ENCODE data around the gene SOX5. TPM values are rescaled to one million over a fixed set of nuclear protein-coding genes. Genes with fewer than 3 reads are reported as not detected.
"Not testable (repeated sequence)": the region's sequence is repeated elsewhere in the genome, so short reads cannot be mapped to it uniquely, and the experiment has no call there.

SOX5 gene
- polyA plus RNA-seq, 2 donors, result 0.24 to 0.33 TPM

DNA sequence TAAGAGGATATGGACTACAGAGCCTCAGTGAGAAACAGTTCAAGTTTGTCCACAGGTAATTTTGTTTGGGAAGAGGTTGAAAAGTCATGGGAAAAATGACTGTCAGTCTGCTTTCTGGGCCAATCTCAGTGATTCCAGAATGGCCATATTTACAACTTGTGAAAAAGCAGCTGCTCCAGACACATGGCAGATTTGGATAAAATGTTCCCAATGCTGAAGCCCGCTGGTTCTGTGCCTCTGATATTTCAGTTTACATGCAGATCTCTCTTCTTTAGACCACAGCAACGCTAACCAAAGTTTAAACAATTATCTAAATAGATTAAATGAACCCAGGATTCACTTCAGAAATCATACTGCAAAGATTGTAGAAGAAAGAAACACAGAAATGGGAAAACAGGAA, 222.8 kb downstream of the SOX5 start:
- H3K27me3 ChIP-seq (ENCODE audit: control insufficient read depth in 1 of 2, insufficient read depth in 2 of 2, low read length in 2 of 2), result no peaks in the 10 kb centered on the region
- no peaks in the 10 kb centered on the region for H3K9me3 ChIP-seq (ENCODE audit: control insufficient read depth in 2 of 2, insufficient read depth in 1 of 2, low read depth in 1 of 2, low read length in 1 of 2)
- 58 to 60% methylated on average over 2 of the region's 2 CpGs for WGBS, 2 donors
- no peaks in the 10 kb centered on the region for H3K36me3 ChIP-seq (ENCODE audit: control insufficient read depth in 2 of 2, insufficient read depth in 2 of 2, low read length in 1 of 2)
- H3K4me3 ChIP-seq (ENCODE audit: low read depth in 1 of 2, low read length in 2 of 2), result no peak overlapping the region
- H3K4me1 ChIP-seq (ENCODE audit: control insufficient read depth in 2 of 2, insufficient read depth in 2 of 2, low read length in 1 of 2), result no peaks in the 10 kb centered on the region
- no peak overlapping the region for H3K27ac ChIP-seq (ENCODE audit: low read depth in 2 of 2, low read length in 1 of 2)

DNA sequence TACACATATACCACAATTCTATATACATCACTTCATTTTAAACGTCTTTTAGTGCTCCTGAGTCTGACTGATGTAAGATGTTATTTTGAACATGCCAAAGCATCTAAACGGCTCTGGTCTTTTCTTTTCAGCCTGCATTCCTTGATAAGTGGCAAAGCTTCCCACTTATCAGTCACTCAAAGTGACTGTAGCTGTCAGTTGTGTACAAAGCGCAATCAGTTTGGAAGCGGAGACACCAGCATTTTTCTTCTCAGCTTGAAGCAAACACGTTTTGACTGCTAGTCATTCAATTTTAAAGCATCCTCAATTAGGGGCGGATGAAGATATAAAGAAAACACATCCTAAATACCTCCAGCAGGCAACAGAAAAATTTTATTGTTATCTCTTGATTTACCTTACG, 226.8 kb downstream of the SOX5 start:
- Histone ChIP-seq H3K27ac (ENCODE audit: low read depth in 2 of 2, low read length in 1 of 2) (no peak overlapping the region), H3K36me3 (ENCODE audit: control insufficient read depth in 2 of 2, insufficient read depth in 2 of 2, low read length in 1 of 2) (no peaks in the 10 kb centered on the region), H3K9me3 (ENCODE audit: control insufficient read depth in 2 of 2, insufficient read depth in 1 of 2, low read depth in 1 of 2, low read length in 1 of 2) (no peaks in the 10 kb centered on the region), H3K27me3 (ENCODE audit: control insufficient read depth in 1 of 2, insufficient read depth in 2 of 2, low read length in 2 of 2) (no peaks in the 10 kb centered on the region), H3K4me3 (ENCODE audit: low read depth in 1 of 2, low read length in 2 of 2) (no peak overlapping the region), H3K4me1 (ENCODE audit: control insufficient read depth in 2 of 2, insufficient read depth in 2 of 2, low read length in 1 of 2) (no peaks in the 10 kb centered on the region)
- WGBS, 2 donors, result 58 to 71% methylated on average over 7 of the region's 7 CpGs

DNA sequence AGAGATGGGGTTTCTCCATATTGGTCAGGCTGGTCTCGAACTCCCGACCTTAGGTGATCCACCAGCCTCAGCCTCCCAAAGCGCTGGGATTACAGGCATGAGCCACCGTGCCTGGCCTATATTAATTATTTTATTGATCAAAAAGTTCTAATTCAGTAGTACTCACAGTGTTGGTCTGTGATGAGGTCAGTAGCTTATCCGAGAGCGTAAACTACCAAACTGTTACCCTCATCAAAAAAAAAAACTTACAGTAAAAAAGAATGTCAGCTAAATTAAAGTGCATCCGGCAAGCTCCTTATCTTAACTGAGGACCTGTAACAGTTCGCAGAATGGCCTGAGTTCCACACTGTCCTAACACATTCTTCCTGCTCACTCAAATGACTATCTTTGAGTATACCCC, 228.2 kb downstream of the SOX5 start:
- Histone ChIP-seq H3K4me1 (ENCODE audit: control insufficient read depth in 2 of 2, insufficient read depth in 2 of 2, low read length in 1 of 2) (no peaks in the 10 kb centered on the region), H3K4me3 (ENCODE audit: low read depth in 1 of 2, low read length in 2 of 2) (no peak overlapping the region), H3K27ac (ENCODE audit: low read depth in 2 of 2, low read length in 1 of 2) (no peak overlapping the region), H3K36me3 (ENCODE audit: control insufficient read depth in 2 of 2, insufficient read depth in 2 of 2, low read length in 1 of 2) (no peaks in the 10 kb centered on the region), H3K9me3 (ENCODE audit: control insufficient read depth in 2 of 2, insufficient read depth in 1 of 2, low read depth in 1 of 2, low read length in 1 of 2) (no peaks in the 10 kb centered on the region), H3K27me3 (ENCODE audit: control insufficient read depth in 1 of 2, insufficient read depth in 2 of 2, low read length in 2 of 2) (no peaks in the 10 kb centered on the region)
- WGBS, 2 donors, result 94 to 97% methylated on average over 6 to 7 of the region's 8 CpGs

DNA sequence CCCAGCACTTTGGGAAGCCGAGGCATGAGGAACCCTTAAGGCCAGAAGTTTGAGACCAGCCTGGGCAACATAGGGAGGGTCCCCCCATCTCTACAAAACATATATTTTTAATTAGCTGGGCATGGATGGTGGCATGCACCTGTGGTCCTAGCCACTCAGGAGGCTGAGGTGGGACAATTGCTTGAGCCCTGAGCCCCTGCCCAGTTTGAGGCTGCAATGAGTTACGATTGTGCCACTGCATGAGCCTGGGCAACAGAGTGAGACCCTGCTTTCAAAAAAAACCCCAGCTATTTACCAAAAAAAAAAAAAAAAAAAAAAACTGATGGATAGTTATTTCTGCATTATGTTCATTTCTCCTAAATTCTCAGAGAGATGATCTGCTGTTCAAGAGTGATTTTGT, 230.0 kb downstream of the SOX5 start:
- Histone ChIP-seq H3K4me1 (ENCODE audit: control insufficient read depth in 2 of 2, insufficient read depth in 2 of 2, low read length in 1 of 2) (no peaks in the 10 kb centered on the region), H3K27ac (ENCODE audit: low read depth in 2 of 2, low read length in 1 of 2) (no peak overlapping the region), H3K36me3 (ENCODE audit: control insufficient read depth in 2 of 2, insufficient read depth in 2 of 2, low read length in 1 of 2) (no peaks in the 10 kb centered on the region), H3K9me3 (ENCODE audit: control insufficient read depth in 2 of 2, insufficient read depth in 1 of 2, low read depth in 1 of 2, low read length in 1 of 2) (no peaks in the 10 kb centered on the region), H3K27me3 (ENCODE audit: control insufficient read depth in 1 of 2, insufficient read depth in 2 of 2, low read length in 2 of 2) (no peaks in the 10 kb centered on the region), H3K4me3 (ENCODE audit: low read depth in 1 of 2, low read length in 2 of 2) (no peak overlapping the region)
- 86 to 87% methylated on average over 2 of the region's 2 CpGs for WGBS, 2 donors

DNA sequence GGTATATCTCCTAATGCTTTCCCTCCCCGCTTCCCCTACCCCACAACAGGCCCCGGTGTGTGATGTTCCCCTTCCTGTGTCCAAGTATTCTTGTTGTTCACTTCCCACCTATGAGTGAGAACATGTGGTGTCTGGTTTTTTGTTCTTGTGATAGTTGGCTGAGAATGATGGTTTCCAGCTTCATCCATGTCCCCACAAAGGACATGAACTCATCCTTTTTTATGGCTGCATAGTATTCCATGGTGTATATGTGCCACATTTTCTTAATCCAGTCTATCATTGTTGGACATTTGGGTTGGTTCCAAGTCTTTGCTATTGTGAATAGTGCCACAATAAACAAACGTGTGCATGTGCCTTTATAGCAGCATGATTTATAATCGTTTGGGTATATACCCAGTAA, 239.1 kb downstream of the SOX5 start:
- WGBS, 2 donors, result 89 to 93% methylated on average over 4 of the region's 4 CpGs
- H3K4me3 ChIP-seq (ENCODE audit: low read depth in 1 of 2, low read length in 2 of 2); H3K4me1 ChIP-seq (ENCODE audit: control insufficient read depth in 2 of 2, insufficient read depth in 2 of 2, low read length in 1 of 2); H3K27ac ChIP-seq (ENCODE audit: low read depth in 2 of 2, low read length in 1 of 2); H3K36me3 ChIP-seq (ENCODE audit: control insufficient read depth in 2 of 2, insufficient read depth in 2 of 2, low read length in 1 of 2); H3K9me3 ChIP-seq (ENCODE audit: control insufficient read depth in 2 of 2, insufficient read depth in 1 of 2, low read depth in 1 of 2, low read length in 1 of 2); H3K27me3 ChIP-seq (ENCODE audit: control insufficient read depth in 1 of 2, insufficient read depth in 2 of 2, low read length in 2 of 2): not testable (repeated sequence)

DNA sequence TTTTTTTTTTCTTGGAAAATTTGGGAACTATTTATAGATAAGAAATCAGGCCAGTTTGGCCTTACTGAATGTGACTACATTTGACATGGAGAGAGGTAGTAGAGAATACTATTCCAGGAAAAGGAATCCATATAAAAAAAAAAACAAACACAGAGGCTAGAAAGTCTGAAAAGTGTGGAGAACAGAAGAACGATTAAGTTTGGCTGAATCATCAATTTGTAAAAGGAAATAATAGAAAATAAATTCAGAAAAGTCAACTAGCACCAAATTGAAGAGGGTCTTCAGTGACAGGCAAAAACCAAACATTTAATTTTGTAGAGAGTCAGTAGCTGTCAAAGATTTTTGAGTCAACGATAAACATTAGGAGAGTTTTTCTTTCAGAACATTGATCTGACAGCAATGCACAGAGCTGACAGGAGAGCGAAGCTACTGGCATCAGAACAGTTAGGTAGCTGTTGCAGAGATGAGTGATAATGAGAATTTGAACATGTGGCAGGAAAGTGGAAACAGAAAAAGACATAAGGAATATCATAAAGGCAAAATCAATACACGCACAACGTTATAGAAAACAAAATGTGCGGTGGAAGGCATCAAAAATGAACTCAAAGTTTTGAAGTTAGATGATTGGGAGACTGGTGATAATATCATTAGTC, 241.2 kb downstream of the SOX5 start:
- Histone ChIP-seq H3K9me3 (ENCODE audit: control insufficient read depth in 2 of 2, insufficient read depth in 1 of 2, low read depth in 1 of 2, low read length in 1 of 2) (no peaks in the 10 kb centered on the region), H3K27ac (ENCODE audit: low read depth in 2 of 2, low read length in 1 of 2) (no peak overlapping the region), H3K27me3 (ENCODE audit: control insufficient read depth in 1 of 2, insufficient read depth in 2 of 2, low read length in 2 of 2) (no peaks in the 10 kb centered on the region), H3K4me3 (ENCODE audit: low read depth in 1 of 2, low read length in 2 of 2) (no peak overlapping the region), H3K36me3 (ENCODE audit: control insufficient read depth in 2 of 2, insufficient read depth in 2 of 2, low read length in 1 of 2) (no peaks in the 10 kb centered on the region), H3K4me1 (ENCODE audit: control insufficient read depth in 2 of 2, insufficient read depth in 2 of 2, low read length in 1 of 2) (no peaks in the 10 kb centered on the region)
- WGBS, 2 donors, result 75 to 86% methylated on average over 6 of the region's 6 CpGs

DNA sequence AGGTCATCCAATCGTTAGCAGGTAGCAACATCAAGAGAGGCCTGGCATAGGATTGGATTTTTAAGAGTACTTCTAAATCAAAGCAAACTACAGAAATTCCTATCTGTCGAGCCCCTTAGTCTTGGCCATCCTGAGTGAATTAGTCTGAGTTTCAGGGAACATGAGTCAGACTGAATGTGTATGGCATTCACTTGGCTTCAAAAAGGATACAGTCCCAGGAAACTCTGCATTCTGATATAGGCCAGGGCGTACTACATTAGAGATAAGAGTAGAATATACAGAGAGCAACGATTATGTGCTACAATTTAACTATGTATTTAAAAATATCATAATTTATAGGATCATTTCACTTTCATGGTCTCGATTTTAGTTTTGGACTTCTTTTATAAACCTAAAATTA, 242.2 kb downstream of the SOX5 start:
- no peaks in the 10 kb centered on the region for H3K36me3 ChIP-seq (ENCODE audit: control insufficient read depth in 2 of 2, insufficient read depth in 2 of 2, low read length in 1 of 2)
- H3K9me3 ChIP-seq (ENCODE audit: control insufficient read depth in 2 of 2, insufficient read depth in 1 of 2, low read depth in 1 of 2, low read length in 1 of 2), result no peaks in the 10 kb centered on the region
- no peaks in the 10 kb centered on the region for H3K4me1 ChIP-seq (ENCODE audit: control insufficient read depth in 2 of 2, insufficient read depth in 2 of 2, low read length in 1 of 2)
- H3K27me3 ChIP-seq (ENCODE audit: control insufficient read depth in 1 of 2, insufficient read depth in 2 of 2, low read length in 2 of 2), result no peaks in the 10 kb centered on the region
- no peak overlapping the region for H3K27ac ChIP-seq (ENCODE audit: low read depth in 2 of 2, low read length in 1 of 2)
- H3K4me3 ChIP-seq (ENCODE audit: low read depth in 1 of 2, low read length in 2 of 2), result no peak overlapping the region
- 81 to 87% methylated on average over 5 of the region's 5 CpGs for WGBS, 2 donors

DNA sequence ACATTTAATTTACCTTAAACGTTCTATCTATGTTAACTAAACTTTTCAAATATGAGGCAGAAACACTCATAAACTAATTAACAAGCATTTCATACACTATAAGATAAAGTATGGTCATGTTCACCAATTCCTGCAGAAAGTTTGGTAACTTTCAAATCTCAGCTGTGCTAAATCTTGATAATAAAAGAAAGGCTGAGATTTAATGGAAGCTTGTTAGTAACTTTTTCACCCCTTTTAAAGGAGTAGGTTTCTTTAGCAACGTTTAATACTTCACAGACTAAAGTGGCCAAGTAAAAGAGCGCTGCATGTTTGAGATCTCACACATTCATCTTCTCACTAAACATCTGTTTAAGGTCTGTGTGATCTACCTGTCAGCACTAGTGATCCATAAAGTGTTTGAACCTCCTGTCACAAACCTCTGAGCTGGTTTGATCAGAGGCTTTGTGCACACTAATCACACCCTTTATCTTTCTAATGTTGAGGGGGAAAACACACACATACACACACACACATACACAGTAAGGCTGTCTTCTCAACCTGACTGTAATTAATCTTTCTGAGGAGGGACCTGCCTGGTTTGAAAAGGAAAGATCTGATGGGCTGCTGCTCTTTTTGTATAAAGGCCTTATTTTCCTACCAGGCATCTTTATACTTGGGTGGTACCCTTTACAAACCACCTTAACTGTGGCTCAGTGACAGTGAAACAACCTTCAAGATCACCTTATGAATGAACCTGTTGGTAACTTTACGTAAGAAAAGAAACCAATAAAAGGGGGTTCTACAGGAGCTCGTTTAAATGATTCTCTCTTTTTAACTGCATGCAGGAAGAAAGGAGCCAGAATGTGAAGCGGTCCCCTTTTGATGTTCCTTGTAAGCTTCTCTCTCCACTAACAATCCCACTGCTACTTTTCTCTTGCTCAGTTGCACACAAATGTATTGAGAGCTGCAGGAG, 244.2 kb downstream of the SOX5 start:
- Histone ChIP-seq H3K4me1 (ENCODE audit: control insufficient read depth in 2 of 2, insufficient read depth in 2 of 2, low read length in 1 of 2) (no peaks in the 10 kb centered on the region), H3K9me3 (ENCODE audit: control insufficient read depth in 2 of 2, insufficient read depth in 1 of 2, low read depth in 1 of 2, low read length in 1 of 2) (no peaks in the 10 kb centered on the region), H3K36me3 (ENCODE audit: control insufficient read depth in 2 of 2, insufficient read depth in 2 of 2, low read length in 1 of 2) (no peaks in the 10 kb centered on the region), H3K27me3 (ENCODE audit: control insufficient read depth in 1 of 2, insufficient read depth in 2 of 2, low read length in 2 of 2) (no peaks in the 10 kb centered on the region), H3K27ac (ENCODE audit: low read depth in 2 of 2, low read length in 1 of 2) (no peak overlapping the region), H3K4me3 (ENCODE audit: low read depth in 1 of 2, low read length in 2 of 2) (no peak overlapping the region)
- 54 to 68% methylated on average over 6 of the region's 6 CpGs for WGBS, 2 donors

DNA sequence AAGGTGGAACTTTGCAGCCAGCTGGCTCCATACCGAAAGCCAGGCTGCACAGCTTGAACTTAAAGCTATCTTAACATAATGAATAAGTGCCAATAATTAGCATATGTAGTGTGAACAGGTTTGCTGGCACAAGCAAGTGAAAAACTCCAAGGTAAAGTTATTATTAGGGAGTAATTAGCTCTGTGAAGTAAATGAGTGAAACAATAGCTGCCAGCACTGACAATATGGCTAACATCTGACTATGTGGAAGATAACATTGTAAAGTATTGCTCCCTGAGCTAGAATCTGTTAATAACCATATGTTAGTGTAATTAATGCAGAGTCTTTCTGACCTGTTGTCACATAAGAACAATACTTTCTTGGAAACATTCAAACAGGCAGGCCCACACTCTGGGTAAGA, 246.4 kb downstream of the SOX5 start:
- Histone ChIP-seq H3K27me3 (ENCODE audit: control insufficient read depth in 1 of 2, insufficient read depth in 2 of 2, low read length in 2 of 2) (no peaks in the 10 kb centered on the region), H3K27ac (ENCODE audit: low read depth in 2 of 2, low read length in 1 of 2) (no peak overlapping the region), H3K4me3 (ENCODE audit: low read depth in 1 of 2, low read length in 2 of 2) (no peak overlapping the region), H3K9me3 (ENCODE audit: control insufficient read depth in 2 of 2, insufficient read depth in 1 of 2, low read depth in 1 of 2, low read length in 1 of 2) (no peaks in the 10 kb centered on the region), H3K4me1 (ENCODE audit: control insufficient read depth in 2 of 2, insufficient read depth in 2 of 2, low read length in 1 of 2) (no peaks in the 10 kb centered on the region), H3K36me3 (ENCODE audit: control insufficient read depth in 2 of 2, insufficient read depth in 2 of 2, low read length in 1 of 2) (no peaks in the 10 kb centered on the region)
- 69 to 75% methylated on average over 1 of the region's 1 CpG for WGBS, 2 donors

DNA sequence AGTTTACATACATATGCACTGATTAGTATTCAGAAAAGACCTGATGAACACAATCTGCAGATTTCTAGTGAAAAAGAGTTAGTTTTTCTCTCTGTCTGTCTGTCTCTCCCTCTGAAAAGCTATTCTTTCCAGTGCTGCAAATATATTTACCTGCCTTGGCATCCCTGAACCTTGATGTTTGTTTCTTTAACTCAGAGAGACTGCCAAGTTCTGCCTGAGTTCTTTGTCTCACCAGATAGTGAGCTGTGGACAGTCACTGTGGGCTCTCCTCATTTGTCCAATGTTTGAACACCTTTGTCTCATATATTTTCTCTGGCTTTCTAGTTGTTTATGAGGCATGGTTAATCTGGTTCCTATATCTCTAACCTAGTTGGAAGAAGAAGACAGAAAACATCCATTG, 250.4 kb downstream of the SOX5 start:
- Histone ChIP-seq H3K9me3 (ENCODE audit: control insufficient read depth in 2 of 2, insufficient read depth in 1 of 2, low read depth in 1 of 2, low read length in 1 of 2) (no peaks in the 10 kb centered on the region), H3K27ac (ENCODE audit: low read depth in 2 of 2, low read length in 1 of 2) (no peak overlapping the region), H3K27me3 (ENCODE audit: control insufficient read depth in 1 of 2, insufficient read depth in 2 of 2, low read length in 2 of 2) (no peaks in the 10 kb centered on the region), H3K4me1 (ENCODE audit: control insufficient read depth in 2 of 2, insufficient read depth in 2 of 2, low read length in 1 of 2) (no peaks in the 10 kb centered on the region), H3K36me3 (ENCODE audit: control insufficient read depth in 2 of 2, insufficient read depth in 2 of 2, low read length in 1 of 2) (no peaks in the 10 kb centered on the region), H3K4me3 (ENCODE audit: low read depth in 1 of 2, low read length in 2 of 2) (no peak overlapping the region)

All from esophagus (tissue), 2 donors.